Liver (tissue), 9 donors: ENCODE results near the gene EPB41L2. TPM values are rescaled to one million over a fixed set of nuclear protein-coding genes. Genes with fewer than 3 reads are reported as not detected.
"Not testable (repeated sequence)": the region's sequence is repeated elsewhere in the genome, so short reads cannot be mapped to it uniquely, and the experiment has no call there.

ENCODE experiments used
- DNase-seq: peaks from one replicate; pipeline ENCODE4 v3.0.0-alpha.2; 2017; ENCODE audit warnings: low spot score
- H3K27ac ChIP-seq, 2 donors: one replicate each; pipeline ENCODE4 v1.7.0; 2013; ENCODE audit warnings: inconsistent platforms in 2 of 2, low read length in 2 of 2, control low read depth in 1 of 2, low read depth in 1 of 2, mild to moderate bottlenecking in 1 of 2
- H3K27me3 ChIP-seq, 4 donors: one replicate each; pipeline versions ENCODE4 v1.6.1 to v1.7.0; 2013; ENCODE audit warnings: low read length in 3 of 4, inconsistent platforms in 1 of 4, mild to moderate bottlenecking in 1 of 4, moderate library complexity in 1 of 4; ENCODE audit not compliant: control insufficient read depth in 4 of 4, insufficient read depth in 4 of 4
- H3K36me3 ChIP-seq, 4 donors: one replicate each; pipeline versions ENCODE4 v1.6.1 to v1.7.0; 2013; ENCODE audit warnings: low read length in 3 of 4, mild to moderate bottlenecking in 3 of 4, low read depth in 1 of 4, moderate library complexity in 1 of 4; ENCODE audit not compliant: control insufficient read depth in 4 of 4, insufficient read depth in 3 of 4
- H3K4me1 ChIP-seq, 4 donors: one replicate each; pipeline versions ENCODE4 v1.6.1 to v1.7.0; 2013; ENCODE audit warnings: low read length in 3 of 4, mild to moderate bottlenecking in 3 of 4, moderate library complexity in 1 of 4; ENCODE audit not compliant: control insufficient read depth in 4 of 4, insufficient read depth in 4 of 4
- H3K4me3 ChIP-seq, 3 donors: one replicate each; pipeline versions ENCODE4 v1.6.1 to v1.7.0; 2013; ENCODE audit warnings: low read length in 3 of 3, control low read depth in 1 of 3, low read depth in 1 of 3, mild to moderate bottlenecking in 1 of 3
- H3K9ac ChIP-seq, 2 donors: one replicate each; pipeline ENCODE4 v1.7.0; 2013; ENCODE audit warnings: low read length in 2 of 2, mild to moderate bottlenecking in 2 of 2, moderate library complexity in 2 of 2, control low read depth in 1 of 2, low read depth in 1 of 2
- H3K9me3 ChIP-seq, 4 donors: one replicate each; pipeline versions ENCODE4 v1.6.1 to v1.7.0; 2013; ENCODE audit warnings: low read length in 3 of 4; ENCODE audit not compliant: control insufficient read depth in 4 of 4
- EGR1 ChIP-seq, 2 donors: IDR thresholded peaks; 2 replicates each; pipeline ENCODE4 v1.6.1; 2016 to 2018; ENCODE audit warnings: antibody characterized with exemption in 2 of 2, low read depth in 2 of 2
- FOXA1 ChIP-seq: IDR thresholded peaks from 2 replicates; pipeline ENCODE4 v1.6.1; 2016; ENCODE audit warnings: antibody characterized with exemption
- FOXA2 ChIP-seq: IDR thresholded peaks from 2 replicates; pipeline ENCODE4 v1.6.1; 2016; ENCODE audit warnings: antibody characterized with exemption
- GABPA ChIP-seq, 2 donors: IDR thresholded peaks in 1 of 2; conservative IDR thresholded peaks in 1 of 2; 2 replicates each; pipeline ENCODE4 v1.6.1; 2016; ENCODE audit warnings: antibody characterized with exemption in 2 of 2, mild to moderate bottlenecking in 1 of 2, moderate library complexity in 1 of 2
- HNF4G ChIP-seq: IDR thresholded peaks from 2 replicates; pipeline ENCODE4 v1.6.1; 2016; ENCODE audit warnings: antibody characterized with exemption
- JUND ChIP-seq, 2 donors: IDR thresholded peaks; 2 replicates each; pipeline ENCODE4 v1.6.1; 2016; ENCODE audit warnings: antibody characterized with exemption in 2 of 2
- NR2F2 ChIP-seq: IDR thresholded peaks from 2 replicates; pipeline ENCODE4 v1.6.1; 2016; ENCODE audit warnings: antibody characterized with exemption
- RAD21 ChIP-seq, 2 donors: IDR thresholded peaks; 2 replicates each; pipeline ENCODE4 v1.6.1; 2016; ENCODE audit warnings: antibody characterized with exemption in 2 of 2, mild to moderate bottlenecking in 2 of 2
- RXRA ChIP-seq, 2 donors: IDR thresholded peaks; 2 replicates each; pipeline ENCODE4 v1.6.1; 2017 to 2018; ENCODE audit warnings: antibody characterized with exemption in 2 of 2, mild to moderate bottlenecking in 1 of 2
- SP1 ChIP-seq: IDR thresholded peaks from 2 replicates; pipeline ENCODE4 v1.6.1; 2018; ENCODE audit warnings: antibody characterized with exemption, mild to moderate bottlenecking
- TAF1 ChIP-seq: conservative IDR thresholded peaks from 2 replicates; pipeline ENCODE4 v1.6.1; 2016; ENCODE audit warnings: antibody characterized with exemption, mild to moderate bottlenecking
- YY1 ChIP-seq: IDR thresholded peaks from 2 replicates; pipeline ENCODE4 v1.6.1; 2016; ENCODE audit warnings: antibody characterized with exemption, mild to moderate bottlenecking
- WGBS: extraction: QIAGEN DNeasy Blood & Tissue Kit; methylation state at CpG from one replicate; pipeline ENCODE4 v1.1.7; 2013; 5-methylcytosine and 5-hydroxymethylcytosine counted together
- polyA plus RNA-seq, 2 donors: library from polyadenylated mRNA; stranded (reverse) in 1 of 2; unstranded in 1 of 2; fragments of 200-250 nt in 1 of 2; fragments of >200 nt in 1 of 2; fragmentation: Nextera tagmentation in 1 of 2; extraction: Ambion mirVana in 1 of 2; gene quantifications; one replicate each; pipeline versions ENCODE4 v1.2.1 to v1.2.3, GENCODE V29; 2013 to 2015
- total RNA-seq, 2 donors: library from RNA; depleted of rRNA; stranded (reverse); fragments of >200 nt; gene quantifications; one replicate each; pipeline ENCODE4 v1.2.3, GENCODE V29; 2014
- TF ChIP-seq, protein P1 (sequence below): fragments of 150-350 bp; IDR thresholded peaks from 2 replicates; pipeline ENCODE4 v1.5.1; 2017; ENCODE audit warnings: improper control_type of control experiment, low read depth, low read length; ENCODE audit not compliant: missing input control
- TF ChIP-seq, protein P2 (sequence below): IDR thresholded peaks from 2 replicates; pipeline ENCODE4 v1.6.1; 2016; ENCODE audit warnings: antibody characterized with exemption
- TF ChIP-seq, protein P3 (sequence below): IDR thresholded peaks from 2 replicates; pipeline ENCODE4 v1.6.1; 2016; ENCODE audit warnings: antibody characterized with exemption, mild to moderate bottlenecking
- donor health status: healthy.
- donor health status: healthy.
- donor health status: healthy.
- donor health status: healthy.
- donor health status: healthy.

EPB41L2 gene
- total and polyA plus RNA-seq, 4 donors = 10.0 to 43.3 (median 18.7) TPM

DNA sequence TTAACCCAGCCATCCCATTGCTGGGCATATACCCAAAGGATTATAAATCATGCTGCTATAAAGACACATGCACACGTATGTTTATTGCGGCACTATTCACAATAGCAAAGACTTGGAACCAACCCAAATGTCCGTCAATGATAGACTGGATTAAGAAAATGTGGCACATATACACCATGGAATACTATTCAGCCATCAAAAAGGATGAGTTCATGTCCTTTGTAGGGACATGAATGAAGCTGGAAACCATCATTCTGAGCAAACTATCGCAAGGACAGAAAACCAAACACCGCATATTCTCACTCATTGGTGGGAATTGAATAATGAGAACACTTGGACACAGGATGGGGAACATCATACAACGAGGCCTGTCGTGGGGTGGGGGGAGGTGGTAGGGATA lies 28.9 kb upstream of the EPB41L2 start:
- H3K4me3 ChIP-seq, DNase-seq, H3K27me3 ChIP-seq, H3K4me1 ChIP-seq, H3K9ac ChIP-seq, H3K27ac ChIP-seq, H3K36me3 ChIP-seq, H3K9me3 ChIP-seq: not testable (repeated sequence)
- WGBS = 92% methylated on average over 7 of the region's 7 CpGs

DNA sequence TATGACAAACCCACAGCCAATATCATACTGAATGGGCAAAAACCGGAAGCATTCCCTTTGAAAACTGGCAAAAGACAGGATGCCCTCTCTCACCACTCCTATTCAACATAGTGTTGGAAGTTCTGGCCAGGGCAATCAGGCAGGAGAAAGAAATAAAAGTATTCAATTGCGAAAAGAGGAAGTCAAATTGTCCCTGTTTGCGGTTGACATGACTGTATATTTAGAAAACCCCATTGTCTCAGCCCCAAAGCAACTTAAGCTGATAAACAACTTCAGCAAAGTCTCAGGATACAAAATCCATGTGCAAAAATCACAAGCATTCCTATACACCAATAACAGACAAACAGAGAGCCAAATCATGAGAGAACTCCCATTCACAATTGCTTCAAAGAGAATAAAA lies 27.3 kb upstream of the EPB41L2 start:
- not testable (repeated sequence) for H3K27ac ChIP-seq, H3K27me3 ChIP-seq, H3K4me3 ChIP-seq, DNase-seq, H3K4me1 ChIP-seq, H3K9ac ChIP-seq, H3K9me3 ChIP-seq, H3K36me3 ChIP-seq
- WGBS = 79% methylated on average over 3 of the region's 3 CpGs

DNA sequence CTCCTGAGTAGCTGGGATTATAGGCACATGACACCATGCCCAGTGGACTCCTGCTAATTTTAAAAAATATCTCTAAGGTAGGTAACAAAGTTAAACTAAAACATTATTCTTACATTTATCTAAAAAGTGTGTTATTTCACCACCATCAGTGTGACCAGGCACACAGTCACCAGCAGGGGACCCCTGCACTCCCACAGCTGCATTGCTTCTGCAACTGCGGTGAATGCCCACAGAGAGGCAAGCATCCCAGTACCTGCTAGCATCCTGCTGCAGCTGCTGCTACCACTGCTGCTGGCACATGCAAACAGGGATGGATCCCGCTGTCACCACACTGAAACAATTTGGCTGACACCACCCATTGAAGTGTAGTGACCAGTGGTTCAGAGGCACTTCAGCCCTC lies 21.9 kb upstream of the EPB41L2 start:
- peaks cover 0 to 2% (median 0%) of the 10 kb centered on the region in 4 donors for H3K9me3 ChIP-seq
- 90% methylated on average over 2 of the region's 2 CpGs for WGBS
- no peak for TF ChIP-seq JUND (IDR thresholded peaks at IDR 0.05)
- TF ChIP-seq, protein P1, sequence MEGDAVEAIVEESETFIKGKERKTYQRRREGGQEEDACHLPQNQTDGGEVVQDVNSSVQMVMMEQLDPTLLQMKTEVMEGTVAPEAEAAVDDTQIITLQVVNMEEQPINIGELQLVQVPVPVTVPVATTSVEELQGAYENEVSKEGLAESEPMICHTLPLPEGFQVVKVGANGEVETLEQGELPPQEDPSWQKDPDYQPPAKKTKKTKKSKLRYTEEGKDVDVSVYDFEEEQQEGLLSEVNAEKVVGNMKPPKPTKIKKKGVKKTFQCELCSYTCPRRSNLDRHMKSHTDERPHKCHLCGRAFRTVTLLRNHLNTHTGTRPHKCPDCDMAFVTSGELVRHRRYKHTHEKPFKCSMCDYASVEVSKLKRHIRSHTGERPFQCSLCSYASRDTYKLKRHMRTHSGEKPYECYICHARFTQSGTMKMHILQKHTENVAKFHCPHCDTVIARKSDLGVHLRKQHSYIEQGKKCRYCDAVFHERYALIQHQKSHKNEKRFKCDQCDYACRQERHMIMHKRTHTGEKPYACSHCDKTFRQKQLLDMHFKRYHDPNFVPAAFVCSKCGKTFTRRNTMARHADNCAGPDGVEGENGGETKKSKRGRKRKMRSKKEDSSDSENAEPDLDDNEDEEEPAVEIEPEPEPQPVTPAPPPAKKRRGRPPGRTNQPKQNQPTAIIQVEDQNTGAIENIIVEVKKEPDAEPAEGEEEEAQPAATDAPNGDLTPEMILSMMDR = no peak
- no peak for TF ChIP-seq RXRA (IDR thresholded peaks at IDR 0.05)
- TF ChIP-seq, protein P2, sequence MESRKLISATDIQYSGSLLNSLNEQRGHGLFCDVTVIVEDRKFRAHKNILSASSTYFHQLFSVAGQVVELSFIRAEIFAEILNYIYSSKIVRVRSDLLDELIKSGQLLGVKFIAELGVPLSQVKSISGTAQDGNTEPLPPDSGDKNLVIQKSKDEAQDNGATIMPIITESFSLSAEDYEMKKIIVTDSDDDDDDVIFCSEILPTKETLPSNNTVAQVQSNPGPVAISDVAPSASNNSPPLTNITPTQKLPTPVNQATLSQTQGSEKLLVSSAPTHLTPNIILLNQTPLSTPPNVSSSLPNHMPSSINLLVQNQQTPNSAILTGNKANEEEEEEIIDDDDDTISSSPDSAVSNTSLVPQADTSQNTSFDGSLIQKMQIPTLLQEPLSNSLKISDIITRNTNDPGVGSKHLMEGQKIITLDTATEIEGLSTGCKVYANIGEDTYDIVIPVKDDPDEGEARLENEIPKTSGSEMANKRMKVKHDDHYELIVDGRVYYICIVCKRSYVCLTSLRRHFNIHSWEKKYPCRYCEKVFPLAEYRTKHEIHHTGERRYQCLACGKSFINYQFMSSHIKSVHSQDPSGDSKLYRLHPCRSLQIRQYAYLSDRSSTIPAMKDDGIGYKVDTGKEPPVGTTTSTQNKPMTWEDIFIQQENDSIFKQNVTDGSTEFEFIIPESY = no peak
- no peak for TF ChIP-seq NR2F2
- DNase-seq = no peak
- H3K4me3 ChIP-seq = no peak overlapping the region
- no peaks in the 10 kb centered on the region for H3K4me1 ChIP-seq
- no peaks in the 10 kb centered on the region for H3K36me3 ChIP-seq
- H3K27me3 ChIP-seq = no peaks in the 10 kb centered on the region
- H3K27ac ChIP-seq = no peak overlapping the region
- H3K9ac ChIP-seq = no peak overlapping the region

DNA sequence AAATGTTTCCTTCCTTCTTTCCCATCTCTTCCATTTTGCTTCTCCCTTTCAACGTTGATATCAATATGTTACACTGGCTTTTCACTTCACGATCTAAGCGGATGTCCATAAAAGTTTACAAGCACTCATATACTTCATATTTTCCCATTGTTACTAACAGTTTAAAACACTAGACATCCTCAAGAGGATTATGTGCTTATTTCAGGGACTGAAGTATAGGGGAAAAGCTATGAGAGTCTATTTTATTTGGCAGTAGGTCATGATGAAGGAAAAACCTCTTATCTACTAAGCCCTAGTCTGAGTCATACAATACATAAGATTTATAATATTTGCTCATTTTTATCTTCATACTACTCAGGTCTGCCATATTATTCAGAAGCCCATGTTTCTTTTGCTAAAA lies 20.6 kb upstream of the EPB41L2 start:
- H3K27me3 ChIP-seq = no peaks in the 10 kb centered on the region
- DNase-seq = no peak
- no peaks in the 10 kb centered on the region for H3K36me3 ChIP-seq
- H3K4me3 ChIP-seq = no peak overlapping the region
- no peaks in the 10 kb centered on the region for H3K4me1 ChIP-seq
- no peak overlapping the region for H3K9ac ChIP-seq
- no peak overlapping the region for H3K27ac ChIP-seq
- peaks cover 0 to 2% (median 0%) of the 10 kb centered on the region in 4 donors for H3K9me3 ChIP-seq
- WGBS = 92% methylated on average over 3 of the region's 3 CpGs
- TF ChIP-seq, protein P2 = no peak
- TF ChIP-seq EGR1 (IDR thresholded peaks at IDR 0.05; ENCODE audit: low read depth in 2 of 2) (no peak), FOXA2 (no peak), YY1 (no peak), GABPA (IDR thresholded peaks at IDR 0.05 in 1 of 2, conservative IDR thresholded peaks at IDR 0.05 in 1 of 2) (no peak), TAF1 (no peak), NR2F2 (no peak), SP1 (no peak), FOXA1 (no peak), RAD21 (IDR thresholded peaks at IDR 0.05) (no peak), RXRA (IDR thresholded peaks at IDR 0.05) (no peak), HNF4G (no peak), JUND (IDR thresholded peaks at IDR 0.05) (no peak)
- TF ChIP-seq, protein P3, sequence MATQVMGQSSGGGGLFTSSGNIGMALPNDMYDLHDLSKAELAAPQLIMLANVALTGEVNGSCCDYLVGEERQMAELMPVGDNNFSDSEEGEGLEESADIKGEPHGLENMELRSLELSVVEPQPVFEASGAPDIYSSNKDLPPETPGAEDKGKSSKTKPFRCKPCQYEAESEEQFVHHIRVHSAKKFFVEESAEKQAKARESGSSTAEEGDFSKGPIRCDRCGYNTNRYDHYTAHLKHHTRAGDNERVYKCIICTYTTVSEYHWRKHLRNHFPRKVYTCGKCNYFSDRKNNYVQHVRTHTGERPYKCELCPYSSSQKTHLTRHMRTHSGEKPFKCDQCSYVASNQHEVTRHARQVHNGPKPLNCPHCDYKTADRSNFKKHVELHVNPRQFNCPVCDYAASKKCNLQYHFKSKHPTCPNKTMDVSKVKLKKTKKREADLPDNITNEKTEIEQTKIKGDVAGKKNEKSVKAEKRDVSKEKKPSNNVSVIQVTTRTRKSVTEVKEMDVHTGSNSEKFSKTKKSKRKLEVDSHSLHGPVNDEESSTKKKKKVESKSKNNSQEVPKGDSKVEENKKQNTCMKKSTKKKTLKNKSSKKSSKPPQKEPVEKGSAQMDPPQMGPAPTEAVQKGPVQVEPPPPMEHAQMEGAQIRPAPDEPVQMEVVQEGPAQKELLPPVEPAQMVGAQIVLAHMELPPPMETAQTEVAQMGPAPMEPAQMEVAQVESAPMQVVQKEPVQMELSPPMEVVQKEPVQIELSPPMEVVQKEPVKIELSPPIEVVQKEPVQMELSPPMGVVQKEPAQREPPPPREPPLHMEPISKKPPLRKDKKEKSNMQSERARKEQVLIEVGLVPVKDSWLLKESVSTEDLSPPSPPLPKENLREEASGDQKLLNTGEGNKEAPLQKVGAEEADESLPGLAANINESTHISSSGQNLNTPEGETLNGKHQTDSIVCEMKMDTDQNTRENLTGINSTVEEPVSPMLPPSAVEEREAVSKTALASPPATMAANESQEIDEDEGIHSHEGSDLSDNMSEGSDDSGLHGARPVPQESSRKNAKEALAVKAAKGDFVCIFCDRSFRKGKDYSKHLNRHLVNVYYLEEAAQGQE = no peak
